Colonic mucosa (tissue), 4 donors: ENCODE measurements around the gene FAM124A. TPM values are rescaled to one million over a fixed set of nuclear protein-coding genes. Genes with fewer than 3 reads are reported as not detected.

ENCODE experiments used
- DNase-seq: peaks from one replicate; pipeline ENCODE4 v3.0.0-alpha.2; 2020
- H3K27ac ChIP-seq: fragments of 200-600 bp; one replicate; pipeline ENCODE4 v1.8.0; 2021
- H3K27me3 ChIP-seq: fragments of 200-600 bp; one replicate; pipeline ENCODE4 v1.8.0; 2021
- H3K36me3 ChIP-seq: fragments of 200-600 bp; one replicate; pipeline ENCODE4 v1.8.0; 2021
- H3K4me1 ChIP-seq: fragments of 200-600 bp; one replicate; pipeline ENCODE4 v1.8.0; 2021; ENCODE audit warnings: mild to moderate bottlenecking
- H3K4me3 ChIP-seq: fragments of 200-600 bp; one replicate; pipeline ENCODE4 v1.8.0; 2021
- H3K9ac ChIP-seq, 2 donors: one replicate each; pipeline ENCODE4 v1.7.0; 2013; ENCODE audit warnings: control low read depth in 2 of 2, low read depth in 2 of 2, low read length in 2 of 2
- H3K9me3 ChIP-seq: fragments of 200-600 bp; one replicate; pipeline ENCODE4 v1.8.0; 2021
- CTCF ChIP-seq: fragments of 200-600 bp; IDR thresholded peaks from one replicate; pipeline ENCODE4 v1.8.0; 2022; ENCODE audit warnings: antibody characterized with exemption, mild to moderate bottlenecking
- intact Hi-C: fragments of 100-400 bp; cut with DNase I; formaldehyde crosslinking; loops from one replicate; pipeline ENCODE4 v1.14.1; 2022
- total RNA-seq, 2 donors: library from RNA; stranded (reverse); fragmentation: NEBNext Ultra II Directional in 1 of 2; extraction: Animal tissue kit (Norgen Biotek cat#: 25700) in 1 of 2; gene quantifications; one replicate each; pipeline ENCODE4 v1.2.1, GENCODE V29; 2021
- donor health status: healthy.
- donor health status: DM: no; HTN: no; CAD: no.
- donor health status: DM: no; HTN: no; CAD: no.

The FAM124A gene
- total RNA-seq, 2 donors from 2014 or later, result 0.57 to 2.0 TPM

- Histone ChIP-seq H3K9ac (no peak overlapping the region), H3K36me3 (no peaks in the 10 kb centered on the region), H3K4me3 (no peak overlapping the region), H3K4me1 (no peaks in the 10 kb centered on the region), H3K27ac (no peak overlapping the region), H3K9me3 (no peaks in the 10 kb centered on the region), H3K27me3 (no peaks in the 10 kb centered on the region)
- DNase-seq, result no peak
- intact Hi-C loops, result no loop called here
- TF ChIP-seq CTCF, result no peak
These were observed 29.3 kb downstream of the FAM124A start for GRCh38 chr13:51251480-51251879.

GRCh38 chr13:51252954-51253532 lies 30.8 kb downstream of the FAM124A start:
- no peaks in the 10 kb centered on the region for H3K4me1 ChIP-seq
- no peak overlapping the region for H3K27ac ChIP-seq
- H3K36me3 ChIP-seq, result no peaks in the 10 kb centered on the region

DNA sequence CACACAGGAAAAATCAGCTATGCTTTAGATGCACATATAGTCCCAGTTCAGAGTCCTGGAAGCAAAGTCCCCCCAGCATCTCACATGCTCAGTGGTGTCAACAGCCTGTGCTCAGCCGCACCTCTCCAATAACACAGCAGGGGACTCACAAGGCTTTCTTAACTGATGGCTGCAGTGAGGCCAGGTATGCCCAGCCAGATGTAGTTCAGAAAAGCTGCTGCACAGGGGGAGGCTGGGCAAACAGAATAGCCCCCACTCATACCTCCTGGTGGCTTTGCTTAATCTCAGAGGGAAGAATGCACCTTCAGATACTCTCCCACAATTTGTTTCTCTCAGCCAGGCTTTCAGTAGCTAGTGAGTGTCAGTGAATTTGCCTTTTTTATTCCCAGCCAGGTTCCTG lies 33.4 kb downstream of the FAM124A start:
- Histone ChIP-seq H3K4me1 (no peaks in the 10 kb centered on the region), H3K9ac (no peak overlapping the region), H3K36me3 (no peaks in the 10 kb centered on the region), H3K27ac (no peak overlapping the region), H3K9me3 (no peaks in the 10 kb centered on the region), H3K27me3 (no peaks in the 10 kb centered on the region), H3K4me3 (no peak overlapping the region)
- no peak for DNase-seq
- intact Hi-C loops, result no loop called here
- TF ChIP-seq CTCF, result no peak

More at GRCh38 chr13:51252954-51253532, 30.8 kb downstream of the FAM124A start:
- TF ChIP-seq CTCF, result no peak
- intact Hi-C loops, result no loop called here
- H3K4me3 ChIP-seq, result no peak overlapping the region
- no peak overlapping the region for H3K9ac ChIP-seq
- no peaks in the 10 kb centered on the region for H3K9me3 ChIP-seq
- H3K27me3 ChIP-seq, result no peaks in the 10 kb centered on the region
- no peak for DNase-seq

- Histone ChIP-seq H3K4me3 (no peak overlapping the region), H3K27me3 (no peaks in the 10 kb centered on the region), H3K36me3 (no peaks in the 10 kb centered on the region), H3K9ac (no peak overlapping the region), H3K4me1 (no peaks in the 10 kb centered on the region), H3K27ac (no peak overlapping the region), H3K9me3 (no peaks in the 10 kb centered on the region)
- TF ChIP-seq CTCF, result no peak
- intact Hi-C loops, result no loop called here
- no peak for DNase-seq
These were observed 35.0 kb downstream of the FAM124A start for GRCh38 chr13:51257187-51257586.

DNA sequence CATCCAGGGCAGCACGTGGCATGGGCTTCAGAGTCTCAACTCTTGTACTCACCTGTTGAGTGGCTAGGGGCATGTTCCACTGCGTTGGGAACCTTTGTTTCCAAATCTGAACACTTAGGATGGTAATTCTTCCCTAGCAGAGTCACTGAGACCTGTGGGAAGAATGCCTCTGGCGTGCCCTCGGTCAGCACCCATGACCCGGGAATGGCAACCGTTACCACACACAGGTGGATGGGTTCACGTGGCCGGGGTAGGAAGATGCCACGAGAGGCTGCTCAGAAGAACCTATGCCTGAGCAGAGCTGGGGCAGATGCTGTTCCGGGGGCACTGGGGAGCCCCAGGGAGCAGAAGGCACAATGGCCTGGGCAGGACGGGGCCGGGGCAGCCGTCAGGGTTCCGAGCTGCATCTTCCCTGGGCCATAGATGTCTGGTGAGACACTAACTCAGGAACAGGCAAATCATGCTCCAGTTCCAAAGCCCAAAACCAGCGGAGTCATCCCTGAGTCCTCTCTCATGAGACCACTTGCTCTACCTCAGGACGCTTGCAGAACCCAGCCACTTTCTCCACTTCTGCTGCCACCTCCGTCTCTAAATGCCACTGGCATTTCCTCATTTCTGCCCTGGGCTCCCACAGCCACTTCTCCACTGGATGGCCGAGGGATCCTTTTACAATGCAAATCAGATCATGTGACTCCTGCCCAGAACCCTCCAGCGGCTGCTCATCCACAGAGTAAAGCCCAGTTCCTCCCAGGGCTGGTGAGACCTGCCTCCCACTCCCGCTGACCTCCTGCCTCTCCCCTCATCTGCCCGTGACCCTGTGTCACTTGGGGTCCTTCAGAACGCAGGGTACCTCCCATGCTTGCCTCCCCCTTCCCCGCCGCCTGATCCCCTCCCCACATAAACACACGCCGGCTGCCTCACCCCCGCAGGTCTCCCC lies 36.7 kb downstream of the FAM124A start:
- H3K4me3 ChIP-seq, result no peak overlapping the region
- H3K27ac ChIP-seq, result no peak overlapping the region
- no peaks in the 10 kb centered on the region for H3K9me3 ChIP-seq
- no peaks in the 10 kb centered on the region for H3K27me3 ChIP-seq
- H3K9ac ChIP-seq, result no peak overlapping the region
- TF ChIP-seq CTCF, result no peak
- intact Hi-C loops, result no loop called here
- H3K4me1 ChIP-seq, result no peaks in the 10 kb centered on the region
- H3K36me3 ChIP-seq, result no peaks in the 10 kb centered on the region
- DNase-seq, result no peak
